Esophagus mucosa (tissue), 1 donor: Measurements from ENCODE around the gene PAX7. TPM values are rescaled to one million over a fixed set of nuclear protein-coding genes. Genes with fewer than 3 reads are reported as not detected.

Experiments
- ATAC-seq: fragments of 200-7000 bp; cut with Tn5 transposase; one replicate; pipeline ENCODE4 v1.9.1; 2020
- total RNA-seq: library from RNA; stranded (reverse); gene quantifications from one replicate; pipeline ENCODE4 v1.2.4, GENCODE V29; 2023
- donor health status: DM: yes; HTN: yes; CAD: no.

PAX7 gene
- total RNA-seq, 1 donor from 2014 or later = not detected

DNA sequence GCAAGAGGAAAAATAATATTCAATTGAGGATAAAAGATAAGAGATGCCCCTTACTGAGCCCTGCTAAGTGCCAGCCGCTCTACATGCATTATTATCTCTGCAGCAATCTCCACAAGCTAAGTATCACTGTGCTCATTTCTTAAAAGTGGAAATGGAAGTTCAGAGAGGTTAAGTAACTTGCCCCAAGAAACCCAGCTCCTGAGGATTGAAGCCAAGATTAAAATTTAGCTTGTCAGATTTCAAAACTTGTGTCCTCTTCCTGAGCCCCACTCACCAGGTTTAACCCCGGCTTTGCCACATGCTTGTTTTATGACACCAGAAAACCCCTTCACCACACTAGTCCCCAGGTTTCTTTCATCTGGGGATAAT, 11.2 kb upstream of the PAX7 start:
- no peak for ATAC-seq

DNA sequence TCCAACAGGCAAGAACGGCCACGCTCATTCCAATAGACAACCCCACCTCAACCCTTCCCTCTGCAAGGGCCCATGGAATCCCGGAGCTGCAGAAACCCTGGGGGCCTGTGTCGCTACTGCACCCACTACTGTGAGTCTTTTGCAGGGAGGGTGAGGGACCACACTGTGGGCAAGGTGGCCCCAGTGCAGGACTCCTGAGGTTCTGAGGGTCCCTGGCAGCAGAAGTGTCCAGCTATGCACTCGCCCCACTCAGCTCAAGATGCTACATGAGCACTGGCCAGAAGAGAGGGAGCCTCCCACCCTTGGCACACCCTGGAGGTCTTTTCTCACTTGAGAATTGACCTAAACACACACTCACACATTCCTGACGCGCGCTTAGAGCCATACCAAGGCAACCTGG, 2.1 kb upstream of the PAX7 start:
- no peak for ATAC-seq

DNA sequence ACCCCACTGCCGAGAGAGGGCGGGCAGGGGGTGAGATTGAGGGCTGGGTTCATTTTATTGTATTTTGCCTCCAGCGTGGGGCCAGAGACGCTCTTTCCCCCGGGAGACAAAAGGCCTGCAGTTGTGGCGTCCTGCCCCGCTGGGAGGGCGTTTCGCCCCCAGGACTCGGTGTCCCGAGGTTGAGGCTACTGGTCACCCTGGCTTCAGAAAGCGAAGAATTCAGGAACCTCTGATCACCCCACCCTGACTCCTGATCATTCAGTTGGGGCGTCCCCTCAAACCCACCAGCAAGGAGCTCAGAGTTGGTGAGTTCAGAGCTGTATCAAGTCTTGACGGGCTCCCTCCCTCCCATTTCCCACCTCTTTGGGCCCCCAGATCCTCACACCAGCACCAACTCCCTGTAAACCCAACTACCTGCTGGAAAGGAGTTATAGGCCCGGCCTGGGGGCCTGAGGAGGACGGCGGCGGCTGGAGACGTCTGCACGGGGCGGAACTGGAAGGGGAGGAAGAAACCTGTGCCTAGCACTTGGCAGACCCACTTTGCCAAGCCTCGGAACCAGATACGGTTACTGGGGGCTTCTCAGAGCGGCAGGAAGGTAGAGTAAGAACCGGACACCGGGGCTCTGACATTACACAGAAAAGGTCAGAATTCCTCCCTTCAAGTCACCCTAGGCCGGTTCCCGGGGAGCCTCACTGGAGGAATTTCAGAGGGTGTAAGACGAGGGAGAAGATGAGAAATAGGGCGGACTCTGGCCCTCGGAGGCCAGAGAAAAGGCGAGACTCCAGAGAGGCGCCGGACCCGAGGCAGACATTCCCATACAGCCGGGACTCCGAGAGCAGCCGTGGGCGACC, 761 bp upstream of the PAX7 start:
- ATAC-seq = no peak

DNA sequence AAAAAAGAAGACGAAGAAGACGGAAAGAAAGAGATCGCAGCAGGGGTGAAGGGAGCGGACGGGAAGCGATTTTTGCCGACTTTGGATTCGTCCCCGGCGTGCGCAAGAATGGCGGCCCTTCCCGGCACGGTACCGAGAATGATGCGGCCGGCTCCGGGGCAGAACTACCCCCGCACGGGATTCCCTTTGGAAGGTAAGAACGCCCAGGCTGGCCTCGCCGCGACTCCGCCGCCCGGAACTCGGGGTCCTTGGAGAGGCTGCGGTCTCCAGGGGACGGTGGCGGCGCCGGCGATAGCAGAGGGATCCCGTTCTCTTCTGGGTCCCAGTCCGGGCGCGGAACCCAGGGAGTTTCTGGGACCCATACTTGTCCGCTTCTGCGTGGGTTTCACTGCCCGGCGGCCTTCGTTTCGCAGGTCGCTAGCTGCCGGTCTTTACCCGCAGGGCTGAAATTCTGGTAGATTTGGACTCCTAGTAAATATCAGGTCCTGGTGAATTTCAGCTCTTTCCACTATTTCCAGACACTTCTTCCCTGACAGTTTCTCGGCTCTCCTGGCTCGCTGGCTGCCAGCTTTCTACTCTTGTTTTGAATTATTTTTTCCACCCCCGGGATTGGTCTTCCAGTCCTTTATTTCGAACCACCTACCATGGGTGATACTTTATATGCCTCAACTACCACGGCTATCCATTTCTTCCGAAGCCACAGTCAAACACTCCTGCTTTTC, 1.0 kb downstream of the PAX7 start:
- ATAC-seq = no peak

DNA sequence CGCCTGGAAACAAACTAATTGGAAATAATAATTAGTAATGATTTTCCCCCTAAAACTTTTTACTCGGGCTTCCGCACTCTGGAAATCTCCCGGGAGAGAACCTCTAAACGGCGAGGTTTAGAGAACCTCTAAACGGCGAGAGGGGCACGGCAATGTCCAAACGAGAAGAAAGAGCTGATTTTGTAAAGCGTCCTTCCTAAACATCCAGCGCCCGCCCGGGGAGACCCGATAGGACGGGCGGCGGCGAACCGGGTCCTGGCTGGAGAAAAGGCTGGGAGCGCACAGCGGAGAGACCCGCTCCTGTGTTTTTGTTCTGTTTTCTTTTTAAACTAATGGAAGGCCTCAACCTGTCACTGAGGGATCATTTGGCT, 1.6 kb downstream of the PAX7 start:
- ATAC-seq = no peak

DNA sequence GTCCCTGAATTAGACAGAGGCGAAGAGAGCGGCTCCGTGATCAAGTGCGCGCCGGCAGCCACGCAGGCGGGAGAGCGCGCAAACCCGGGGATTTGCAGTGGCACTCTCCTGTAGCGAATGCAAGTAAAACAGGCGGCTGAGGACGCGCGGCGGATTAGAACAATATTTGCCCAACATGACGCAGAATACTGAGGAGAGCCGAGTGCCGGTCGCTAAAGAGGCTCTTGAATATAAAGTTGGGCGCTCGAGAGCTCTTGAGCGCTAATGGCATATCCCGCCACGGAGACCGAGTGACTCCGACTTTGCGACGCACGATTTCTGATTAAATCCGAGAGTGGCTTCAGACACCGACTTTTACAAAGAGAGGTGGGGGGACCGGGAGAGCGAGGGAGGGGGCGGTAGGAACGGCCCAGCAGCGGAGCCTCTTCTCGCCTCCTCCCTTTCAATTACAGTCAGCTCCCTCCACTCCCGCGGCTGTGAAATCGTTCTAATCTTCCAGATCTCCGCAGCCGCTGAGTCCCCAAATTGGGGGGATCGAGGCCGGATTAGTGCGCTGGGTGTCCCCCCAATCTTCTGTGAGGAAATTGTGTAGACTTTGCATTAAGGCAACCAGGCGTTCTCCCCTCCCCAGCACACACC, 2.3 kb downstream of the PAX7 start:
- ATAC-seq = no peak

DNA sequence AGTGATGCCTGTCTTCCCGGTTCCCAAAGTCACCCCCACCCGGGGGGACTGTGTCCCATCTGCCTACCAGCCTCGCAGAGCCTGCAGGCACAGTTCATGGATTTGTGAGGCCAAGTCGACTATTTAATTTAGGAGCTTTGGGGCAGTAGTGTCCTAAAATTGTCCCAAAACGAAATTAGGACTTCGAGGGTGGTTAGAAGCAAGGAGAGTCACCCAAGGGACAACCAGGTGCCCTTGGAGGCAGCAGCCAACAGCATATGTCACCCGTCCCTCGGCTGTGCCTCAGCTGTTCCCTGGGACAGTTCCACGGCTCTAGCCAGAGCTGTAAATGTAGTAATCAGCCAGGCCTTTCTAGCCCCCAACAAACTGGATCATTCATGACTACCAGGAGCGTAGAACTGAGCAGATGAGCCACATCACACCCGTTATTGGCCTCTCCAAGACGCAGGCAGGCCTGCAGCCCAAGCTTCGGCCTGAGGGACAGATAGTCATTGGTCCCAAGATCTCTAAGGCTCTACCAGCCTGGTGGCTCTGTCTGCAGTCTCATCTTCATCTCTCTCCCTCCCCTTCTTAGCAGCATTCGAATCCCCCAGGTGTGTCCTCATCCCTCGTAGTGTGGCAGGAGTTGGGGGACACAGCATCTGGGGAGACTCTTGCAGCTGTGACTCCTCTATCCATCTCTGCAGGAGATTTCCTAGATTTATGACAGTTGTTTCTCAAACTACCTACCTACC, 2.9 kb downstream of the PAX7 start:
- ATAC-seq = no peak

DNA sequence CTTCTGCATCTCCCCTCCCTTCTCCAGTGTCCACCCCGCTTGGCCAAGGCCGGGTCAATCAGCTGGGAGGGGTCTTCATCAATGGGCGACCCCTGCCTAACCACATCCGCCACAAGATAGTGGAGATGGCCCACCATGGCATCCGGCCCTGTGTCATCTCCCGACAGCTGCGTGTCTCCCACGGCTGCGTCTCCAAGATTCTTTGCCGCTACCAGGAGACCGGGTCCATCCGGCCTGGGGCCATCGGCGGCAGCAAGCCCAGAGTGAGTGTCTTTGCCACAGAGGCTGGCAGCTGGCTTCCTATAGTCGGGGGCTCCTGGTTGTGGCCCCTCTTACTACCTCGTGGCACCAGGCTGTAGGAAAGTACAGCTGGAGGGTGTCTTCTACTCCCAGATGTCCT, 3.6 kb downstream of the PAX7 start:
- no peak for ATAC-seq

DNA sequence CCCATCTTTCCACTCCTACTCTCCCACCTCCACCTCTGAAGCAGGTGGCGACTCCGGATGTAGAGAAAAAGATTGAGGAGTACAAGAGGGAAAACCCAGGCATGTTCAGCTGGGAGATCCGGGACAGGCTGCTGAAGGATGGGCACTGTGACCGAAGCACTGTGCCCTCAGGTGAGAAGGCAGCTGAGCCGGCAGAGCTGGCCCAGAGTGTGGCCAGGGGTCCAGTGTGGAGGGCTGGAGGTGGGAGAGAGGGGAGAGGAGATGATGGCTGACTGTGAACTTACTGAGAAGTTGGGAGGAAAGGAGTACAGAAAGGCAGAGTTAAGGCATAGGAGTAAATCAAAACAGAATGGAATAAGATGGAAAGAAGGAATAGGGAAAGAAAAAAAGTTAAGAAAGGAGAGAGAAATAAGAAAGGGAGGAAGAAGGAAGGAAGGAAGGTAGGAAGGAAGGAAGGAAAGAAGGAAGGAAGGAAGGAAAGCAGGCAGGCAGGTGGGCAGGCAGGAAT, 4.5 kb downstream of the PAX7 start:
- no peak for ATAC-seq

DNA sequence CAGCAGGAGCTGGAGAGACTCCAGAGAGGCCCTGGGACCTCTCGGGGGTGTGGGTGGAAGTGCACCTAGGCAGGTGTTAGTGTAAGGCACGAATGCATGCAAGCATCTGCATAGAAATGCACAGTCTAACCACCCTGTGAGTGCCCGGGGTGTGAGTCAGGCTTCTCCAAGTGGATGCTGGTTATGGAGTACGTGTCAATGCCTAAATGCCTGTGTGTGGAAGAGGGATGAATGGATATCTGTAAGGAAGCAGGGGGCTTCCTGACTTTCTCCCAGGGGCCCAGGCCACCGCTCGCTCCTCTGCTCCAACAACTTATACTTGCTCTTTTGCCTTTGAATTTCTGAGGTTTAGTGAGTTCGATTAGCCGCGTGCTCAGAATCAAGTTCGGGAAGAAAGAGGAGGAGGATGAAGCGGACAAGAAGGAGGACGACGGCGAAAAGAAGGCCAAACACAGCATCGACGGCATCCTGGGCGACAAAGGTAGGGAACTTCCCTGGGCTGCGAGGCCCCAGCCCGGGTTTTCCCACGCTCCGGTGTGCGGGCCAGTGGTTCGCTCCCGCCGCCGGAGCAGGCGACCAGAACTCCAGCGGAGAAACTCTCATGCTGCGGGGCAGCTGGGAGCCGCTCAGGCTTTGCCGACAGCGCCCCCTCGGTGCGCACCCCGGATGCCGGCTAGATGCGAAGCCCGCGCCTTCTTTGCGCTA, 5.4 kb downstream of the PAX7 start:
- no peak for ATAC-seq

DNA sequence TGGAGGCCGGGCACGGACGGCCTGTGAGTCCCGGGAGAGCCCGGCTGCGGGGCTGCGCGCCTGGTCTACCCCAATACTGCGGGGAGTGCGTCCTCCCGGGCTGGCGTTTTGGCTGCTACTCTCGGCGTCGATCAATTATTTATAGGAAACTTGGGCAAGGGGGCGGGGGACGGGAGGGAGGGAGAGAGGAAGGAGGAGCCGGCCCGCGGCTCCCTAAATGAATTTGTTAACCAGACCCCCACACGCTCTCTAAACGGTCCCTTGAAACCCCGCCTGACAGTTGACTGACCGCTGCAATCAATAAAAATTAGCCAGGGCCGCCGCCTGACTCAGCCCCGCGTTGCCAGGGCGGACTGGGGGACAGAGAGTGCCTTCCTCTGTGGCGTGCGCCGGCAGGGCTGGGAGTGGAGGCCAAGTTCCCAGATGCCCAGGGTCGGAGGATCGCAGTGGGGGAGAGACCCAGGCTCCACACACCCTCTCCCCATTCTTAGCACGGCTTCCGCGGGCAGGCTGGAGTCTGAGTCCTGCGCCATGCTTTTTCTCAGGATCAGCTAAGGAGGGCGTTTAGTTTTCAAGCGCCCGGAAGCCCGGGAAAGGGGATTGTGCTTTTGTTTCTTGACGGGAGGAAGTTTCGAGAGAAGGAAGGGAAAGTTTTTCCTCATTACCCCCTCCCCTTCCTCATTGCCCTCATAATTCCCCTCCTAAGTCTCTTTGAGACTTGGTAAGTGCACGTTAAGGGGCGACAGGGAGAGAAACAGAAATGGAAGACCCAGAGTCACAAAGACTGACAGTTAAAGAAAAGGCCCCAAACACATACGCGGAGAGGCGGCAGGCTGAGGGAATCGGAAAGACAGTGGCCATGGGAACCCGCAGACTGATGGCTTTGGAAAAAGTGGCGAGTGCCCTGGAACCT, 6.2 kb downstream of the PAX7 start:
- ATAC-seq = no peak

DNA sequence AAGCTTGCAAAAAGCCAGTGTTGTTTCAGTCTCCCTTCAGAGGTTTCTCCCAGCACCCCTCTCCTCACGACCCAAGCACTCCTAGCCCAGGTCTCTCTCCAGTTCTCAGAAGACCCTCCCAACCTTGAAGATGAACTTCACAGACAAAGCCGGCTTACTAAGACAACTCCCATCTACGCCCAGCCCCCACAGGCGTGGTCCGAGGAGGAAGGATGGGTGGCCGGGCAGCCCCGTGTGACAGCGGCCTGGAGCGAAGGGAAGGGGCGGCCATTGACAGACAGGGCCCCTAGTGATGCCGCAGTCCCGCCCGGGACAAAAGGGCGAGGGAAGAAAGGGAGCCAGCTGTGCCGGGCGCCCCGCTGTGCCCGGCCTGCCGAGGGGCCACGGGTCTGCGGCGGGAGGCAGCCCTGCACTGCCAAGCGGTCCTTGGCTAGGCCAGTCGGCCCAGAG, 6.9 kb downstream of the PAX7 start:
- ATAC-seq = no peak

DNA sequence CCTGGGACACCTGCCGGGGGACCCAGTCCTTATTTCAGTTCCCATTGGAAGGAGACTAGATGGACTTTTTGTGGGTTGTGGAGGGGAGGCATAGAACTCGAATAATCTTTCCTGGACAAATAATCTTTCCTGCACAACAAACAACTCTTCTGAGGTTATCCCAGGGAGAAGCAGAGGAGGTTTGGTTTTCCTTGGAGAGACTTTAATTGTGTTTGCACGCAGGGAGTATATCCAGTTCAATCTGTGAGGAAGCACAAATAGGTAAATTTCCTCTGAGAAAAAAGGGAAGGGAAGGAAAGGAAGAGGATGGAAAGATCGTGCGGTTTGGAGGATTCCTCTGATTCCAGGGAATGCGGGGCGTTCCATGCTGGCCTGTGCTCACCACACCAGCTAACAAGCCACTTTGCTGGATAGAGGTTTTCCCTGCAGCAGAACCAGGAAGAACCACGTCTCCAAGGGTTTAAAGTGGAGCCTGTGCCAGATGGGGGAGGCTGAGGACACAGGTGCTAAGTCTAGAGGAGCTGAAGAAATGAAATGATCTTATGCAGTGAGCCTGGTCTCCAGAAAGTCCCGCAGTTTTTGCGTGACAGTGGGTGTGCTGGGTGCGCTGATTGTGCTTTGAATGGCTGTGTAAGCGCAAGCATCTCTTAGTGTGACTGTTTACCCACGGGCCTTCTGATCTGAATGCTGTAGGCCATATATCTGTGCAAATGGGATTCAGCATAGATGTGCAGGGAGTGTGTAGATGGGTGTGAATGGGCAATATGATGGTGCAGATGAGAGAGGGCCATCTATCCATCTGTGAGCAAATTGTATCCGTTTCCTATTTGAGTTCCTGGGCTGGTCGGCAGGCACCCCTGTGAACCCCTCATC, 7.6 kb downstream of the PAX7 start:
- no peak for ATAC-seq

DNA sequence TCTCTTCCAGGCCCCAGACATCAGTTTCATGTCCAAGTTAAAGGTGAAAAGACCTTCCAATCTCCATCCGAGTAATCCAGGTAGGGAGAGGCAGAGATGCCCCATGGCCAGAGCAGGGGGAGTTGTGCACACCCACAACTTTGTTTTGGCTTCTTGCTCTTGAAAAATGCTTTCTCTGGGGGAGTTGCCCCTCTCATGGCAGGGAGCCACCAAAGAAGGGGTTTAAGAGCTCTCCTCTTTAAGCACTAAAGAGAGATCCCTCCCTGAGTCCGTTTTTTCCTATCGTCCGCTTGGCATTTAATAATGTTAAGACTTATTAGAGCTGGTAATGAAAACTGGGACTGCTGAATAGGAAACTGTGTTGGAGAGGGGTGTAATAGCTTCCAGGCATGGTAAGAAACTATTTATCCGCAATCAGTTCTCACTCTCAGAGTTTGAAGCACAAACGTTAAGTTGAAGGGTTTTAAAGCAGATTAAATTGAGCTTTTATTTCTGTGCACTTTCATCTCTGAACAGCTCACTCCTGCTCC, 8.3 kb downstream of the PAX7 start:
- ATAC-seq = no peak

DNA sequence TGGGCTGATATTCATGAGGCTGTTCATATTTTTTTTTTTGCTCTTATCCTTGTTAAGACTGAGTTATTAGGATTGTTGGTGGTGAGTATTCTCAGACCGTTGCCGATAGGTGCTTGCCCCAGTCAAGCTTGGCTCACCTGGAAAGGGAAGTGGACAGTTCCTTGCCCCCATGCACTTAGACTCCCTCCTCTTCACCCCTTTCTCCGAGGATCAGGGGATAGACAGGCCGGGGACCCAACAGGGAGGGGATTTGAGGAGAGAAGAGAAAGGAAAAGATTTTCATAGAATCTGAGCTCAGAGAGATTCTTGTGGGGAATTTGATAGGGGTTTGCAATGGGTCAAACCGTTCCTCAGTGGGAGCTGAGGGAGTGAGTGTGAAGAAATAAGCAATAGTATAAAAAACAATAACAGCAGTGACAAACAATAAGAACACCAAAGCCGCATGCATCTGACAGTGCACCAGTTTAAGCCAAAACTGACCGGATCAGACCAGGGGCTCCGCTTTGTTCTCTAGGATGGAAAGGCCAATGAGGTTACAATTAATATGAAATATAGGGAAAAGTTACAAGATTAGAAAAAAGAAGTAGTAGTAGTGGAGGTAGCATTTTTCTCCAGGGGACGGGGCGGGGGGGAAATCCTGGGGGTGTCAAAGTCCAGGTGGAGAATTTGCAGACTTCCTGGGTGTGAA, 8.9 kb downstream of the PAX7 start:
- ATAC-seq = no peak

DNA sequence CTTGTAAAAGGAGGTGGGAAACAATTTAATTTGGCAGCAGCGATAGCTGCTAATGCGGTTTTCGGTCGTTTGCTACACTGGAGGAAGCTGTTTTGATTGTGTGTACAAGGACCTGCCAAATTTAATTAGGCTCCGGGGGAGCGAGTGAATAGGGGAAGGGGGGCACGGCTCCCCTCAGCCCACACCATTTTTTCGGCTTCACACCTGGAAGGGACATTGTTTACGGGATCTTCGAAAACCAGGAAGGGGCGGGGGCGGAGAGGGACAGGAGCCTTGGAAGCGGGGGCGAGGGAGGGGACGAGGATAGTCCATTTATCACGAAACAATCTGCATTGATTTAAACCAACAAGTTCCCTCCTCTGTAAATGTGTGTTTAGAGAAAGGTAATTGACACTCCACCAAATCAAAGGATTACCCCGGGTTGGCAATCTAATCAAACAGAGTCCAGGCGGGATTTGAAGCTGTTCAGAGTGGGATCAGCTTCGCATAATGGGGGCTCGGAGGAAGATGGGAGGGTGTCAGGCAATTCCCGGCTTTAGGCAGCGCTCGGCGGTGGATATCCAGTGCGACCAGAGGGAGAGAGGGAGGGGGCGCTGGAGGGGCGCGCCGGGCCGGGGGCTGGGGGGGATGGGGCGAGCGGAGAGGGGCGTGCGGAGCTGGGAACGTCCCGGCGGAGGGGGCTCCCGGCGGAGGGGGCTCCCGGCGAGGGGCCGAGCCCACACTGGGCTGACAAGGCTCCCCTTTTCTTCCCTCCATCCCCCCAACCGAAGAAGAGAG, 9.8 kb downstream of the PAX7 start:
- no peak for ATAC-seq

DNA sequence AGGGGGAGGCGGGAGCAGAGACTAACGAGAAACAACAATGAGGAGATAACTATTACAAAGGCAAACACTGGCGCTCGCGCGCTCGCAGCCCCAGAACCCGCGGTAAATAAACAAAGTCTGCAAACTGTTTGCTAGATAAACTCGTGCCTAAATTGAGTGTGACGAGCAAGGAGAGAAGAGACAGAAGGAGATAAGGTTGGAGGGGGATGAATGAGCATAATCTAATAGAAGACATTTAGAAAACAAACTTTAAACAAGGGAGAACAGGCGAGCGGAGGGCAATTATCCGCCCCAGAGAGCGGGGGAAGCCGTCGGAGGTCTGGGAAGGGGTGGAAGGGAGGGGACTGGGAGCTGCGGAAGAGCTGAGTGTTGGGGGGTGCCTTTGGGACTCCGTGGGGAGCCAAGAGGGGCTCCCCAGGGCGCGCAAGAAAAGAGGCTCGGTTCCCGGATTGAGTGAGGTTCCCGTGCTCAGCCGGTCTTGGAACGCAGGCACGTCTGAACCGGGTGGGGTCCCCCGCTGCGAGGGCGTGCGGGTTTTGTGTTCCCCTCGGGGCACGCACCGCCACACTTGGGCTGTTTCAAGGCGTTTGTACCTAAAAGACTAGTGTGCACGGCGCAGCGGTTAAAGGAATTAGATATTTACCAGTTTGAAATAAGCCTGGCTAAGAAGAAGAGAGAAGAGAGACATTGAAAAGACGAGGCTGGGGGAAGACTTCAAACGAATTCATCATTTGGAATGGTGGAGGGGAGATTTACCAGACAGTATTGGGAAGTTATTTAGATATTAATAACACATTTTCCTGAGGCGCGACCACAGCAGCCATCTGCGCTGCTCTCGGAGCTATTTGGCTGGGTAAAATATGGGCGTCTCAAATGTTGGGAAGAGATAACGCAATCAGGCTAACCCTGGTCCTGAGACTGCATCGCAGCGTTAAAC, 10.6 kb downstream of the PAX7 start:
- ATAC-seq = no peak
